Measurements from ENCODE around the gene PWWP3B.

DNA sequence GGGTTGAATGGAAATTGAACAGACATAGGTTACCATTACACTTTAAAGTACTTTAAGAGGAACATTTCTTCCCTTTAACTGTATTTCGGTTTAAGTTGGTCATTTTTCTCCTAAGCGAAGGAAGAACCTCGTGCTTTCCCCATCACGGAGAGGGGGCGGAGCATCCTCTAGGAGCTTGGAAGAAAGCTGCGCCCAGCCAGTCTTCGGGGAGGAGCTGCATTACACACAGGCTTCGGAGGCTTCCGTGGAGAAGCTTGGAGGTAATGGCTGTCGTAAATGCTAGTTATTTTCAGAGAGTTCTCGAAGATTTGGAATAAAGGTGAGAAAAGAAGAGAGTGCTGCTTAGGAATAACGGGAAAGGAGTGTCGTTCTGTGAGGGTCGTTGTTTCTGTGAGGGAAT, at the start of gene PWWP3B:
- no peak for TF ChIP-seq EZH2 (IDR thresholded peaks at IDR 0.05; ENCODE audit: insufficient read depth, poor library complexity, severe bottlenecking)
- no peak for TF ChIP-seq EZH2phosphoT487 (IDR thresholded peaks at IDR 0.05; ENCODE audit: insufficient read depth, low read depth)
